Tibial nerve (tissue), 4 donors: ENCODE data around the gene CBX5. TPM values are rescaled to one million over a fixed set of nuclear protein-coding genes. Genes with fewer than 3 reads are reported as not detected.
"Not testable (repeated sequence)": the region's sequence is repeated elsewhere in the genome, so short reads cannot be mapped to it uniquely, and the experiment has no call there.

ENCODE experiments used
- DNase-seq, 2 donors: peaks; one replicate each; pipeline ENCODE4 v3.0.0-alpha.2; 2019; ENCODE audit warnings: low spot score in 2 of 2
- H3K27ac ChIP-seq, 4 donors: fragments of 200-600 bp; sonication (generic) in 3 of 4; one replicate each; pipeline ENCODE4 v1.5.1; 2017 to 2019; ENCODE audit warnings: mild to moderate bottlenecking in 1 of 4
- H3K27me3 ChIP-seq, 2 donors: fragments of 200-600 bp; sonication (generic) in 1 of 2; one replicate each; pipeline versions ENCODE4 v1.5.1 to v1.6.0; 2017 to 2019
- H3K36me3 ChIP-seq, 3 donors: fragments of 200-600 bp; sonication (generic); one replicate each; pipeline ENCODE4 v1.5.1; 2018 to 2019
- H3K4me1 ChIP-seq, 4 donors: fragments of 200-600 bp; sonication (generic) in 3 of 4; one replicate each; pipeline ENCODE4 v1.5.1; 2017 to 2019
- H3K4me3 ChIP-seq, 4 donors: fragments of 200-600 bp; sonication (generic) in 3 of 4; one replicate each; pipeline ENCODE4 v1.5.1; 2017 to 2019; ENCODE audit warnings: mild to moderate bottlenecking in 1 of 4, moderate library complexity in 1 of 4
- H3K9me3 ChIP-seq, 4 donors: fragments of 200-600 bp; sonication (generic) in 3 of 4; one replicate each; pipeline ENCODE4 v1.5.1; 2017 to 2019
- CTCF ChIP-seq, 5 experiments: fragments of 200-600 bp in 3 of 5; fragments of 450-650 bp in 2 of 5; sonication (generic) in 3 of 5; IDR thresholded peaks; one replicate each; pipeline ENCODE4 v1.5.1; 2016 to 2019; ENCODE audit warnings: antibody characterized with exemption in 5 of 5, mild to moderate bottlenecking in 3 of 5, moderate library complexity in 2 of 5
- EP300 ChIP-seq, 2 donors: sonication (generic); formaldehyde crosslinking; IDR thresholded peaks; one replicate each; pipeline ENCODE4 v1.6.1; 2017; ENCODE audit warnings: antibody characterized with exemption in 2 of 2, mild to moderate bottlenecking in 1 of 2
- POLR2A ChIP-seq, 2 donors: fragments of 450-650 bp; IDR thresholded peaks; one replicate each; pipeline ENCODE4 v1.6.1; 2017; ENCODE audit warnings: antibody characterized with exemption in 2 of 2, mild to moderate bottlenecking in 2 of 2, moderate library complexity in 2 of 2
- WGBS, 2 donors: methylation state at CpG; one replicate each; pipeline ENCODE4 v1.1.5; 2018; 5-methylcytosine and 5-hydroxymethylcytosine counted together
- total RNA-seq, 4 donors: library from RNA; depleted of rRNA; stranded (reverse); fragments of >200 nt; gene quantifications; one replicate each; pipeline ENCODE4 v1.1.0, GENCODE V29; 2016

Gene CBX5
- total RNA-seq, 4 donors from 2014 or later, result 32.1 to 50.0 (median 42.4) TPM

DNA sequence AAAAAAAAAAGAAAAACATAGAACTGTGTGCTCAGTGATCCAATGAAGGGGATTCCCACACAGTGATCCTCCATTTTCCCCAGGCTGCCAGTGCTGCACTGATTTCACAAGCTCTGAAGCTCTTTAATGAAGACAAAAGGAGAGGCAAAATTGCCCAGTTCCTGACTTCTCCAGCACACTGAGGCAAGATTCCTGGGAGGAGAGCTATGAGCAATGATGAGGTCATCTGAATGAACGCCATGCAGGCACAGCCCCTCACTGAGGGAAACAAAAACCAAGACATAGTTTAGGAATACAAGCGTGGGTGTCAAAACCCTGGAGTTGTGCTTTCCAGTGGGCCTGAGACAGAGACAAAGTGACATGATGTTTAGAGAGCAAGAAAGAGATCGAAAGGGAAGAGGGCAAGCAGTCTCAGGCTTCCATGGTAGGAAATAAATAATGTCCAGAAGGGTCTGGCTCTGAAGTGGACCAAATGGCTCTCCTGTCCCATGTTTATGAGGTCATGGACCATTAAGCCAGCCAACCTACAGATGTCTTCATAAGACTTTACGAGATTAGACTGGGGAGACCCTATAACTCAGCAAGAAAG, 50.2 kb downstream of the CBX5 start:
- TF ChIP-seq EP300 (IDR thresholded peaks at IDR 0.05) (peak in 1 of 2 donors; percentile 62), POLR2A (IDR thresholded peaks at IDR 0.05) (no peak)
- Histone ChIP-seq H3K36me3 (no peaks in the 10 kb centered on the region), H3K4me3 (no peak overlapping the region), H3K9me3 (no peaks in the 10 kb centered on the region), H3K4me1 (peaks cover 0 to 36% (median 2%) of the 10 kb centered on the region in 4 donors), H3K27ac (peak overlapping the region; percentile 4 to 91 (median 70)), H3K27me3 (no peaks in the 10 kb centered on the region)
- 43 to 48% methylated on average over 4 of the region's 4 CpGs for WGBS, 2 donors
- no peak for DNase-seq

- 65 to 89% methylated on average over 1 of the region's 1 CpG for WGBS, 2 donors
- no peak for DNase-seq
- no peaks in the 10 kb centered on the region for H3K36me3 ChIP-seq
- peak overlapping the region in 2 of 4 donors; percentile 84 to 91 for H3K27ac ChIP-seq
- H3K27me3 ChIP-seq, result no peaks in the 10 kb centered on the region
- peaks cover 0 to 36% (median 2%) of the 10 kb centered on the region in 4 donors for H3K4me1 ChIP-seq
- H3K9me3 ChIP-seq, result no peaks in the 10 kb centered on the region
- no peak overlapping the region for H3K4me3 ChIP-seq
- TF ChIP-seq EP300 (IDR thresholded peaks at IDR 0.05) (no peak), CTCF (IDR thresholded peaks at IDR 0.05) (no peak), POLR2A (IDR thresholded peaks at IDR 0.05) (no peak)
Observed at GRCh38 chr12:54228471-54228870, 51.5 kb downstream of the CBX5 start.

GRCh38 chr12:54227927-54228326, 52.0 kb downstream of the CBX5 start:
- Histone ChIP-seq H3K4me1 (peaks cover 0 to 36% (median 2%) of the 10 kb centered on the region in 4 donors), H3K27ac (peak overlapping the region in 1 of 4 donors; percentile 91)
- H3K9me3 ChIP-seq, DNase-seq, H3K4me3 ChIP-seq, H3K36me3 ChIP-seq, H3K27me3 ChIP-seq: not testable (repeated sequence)
- WGBS, 2 donors, result 43 to 54% methylated on average over 6 of the region's 6 CpGs

GRCh38 chr12:54227376-54227775, 52.5 kb downstream of the CBX5 start:
- no peak for DNase-seq
- H3K4me3 ChIP-seq, result no peak overlapping the region
- H3K27me3 ChIP-seq, result no peaks in the 10 kb centered on the region
- H3K9me3 ChIP-seq, result no peaks in the 10 kb centered on the region
- TF ChIP-seq EP300 (IDR thresholded peaks at IDR 0.05) (no peak), CTCF (IDR thresholded peaks at IDR 0.05) (no peak), POLR2A (IDR thresholded peaks at IDR 0.05) (no peak)
- WGBS, 2 donors, result 61 to 62% methylated on average over 4 of the region's 4 CpGs
- no peaks in the 10 kb centered on the region for H3K36me3 ChIP-seq
- peaks cover 0 to 36% (median 2%) of the 10 kb centered on the region in 4 donors for H3K4me1 ChIP-seq
- peak overlapping the region in 1 of 4 donors; percentile 20 for H3K27ac ChIP-seq

DNA sequence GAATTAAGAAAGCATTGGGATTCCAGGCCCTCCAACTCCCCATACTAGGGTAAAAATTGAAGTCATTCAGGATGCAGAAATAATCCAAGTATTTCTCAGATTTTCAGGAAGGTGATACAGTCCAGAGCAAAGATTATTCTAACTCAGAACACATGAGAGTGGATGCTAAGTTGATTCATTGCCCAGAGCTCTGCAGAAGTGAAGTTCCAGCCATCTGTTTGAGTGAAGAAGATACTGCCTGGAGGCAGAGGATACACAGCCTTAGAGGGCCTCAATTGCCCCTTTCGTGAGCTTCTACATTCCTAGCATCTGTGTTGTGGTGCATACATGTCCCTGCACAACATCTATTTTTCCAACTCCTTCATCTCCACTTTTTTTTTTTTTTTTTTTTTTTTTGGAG, 54.3 kb downstream of the CBX5 start:
- 91 to 93% methylated on average over 1 of the region's 1 CpG for WGBS, 2 donors
- Histone ChIP-seq H3K9me3 (no peaks in the 10 kb centered on the region), H3K27ac (no peak overlapping the region), H3K4me1 (peaks cover 0 to 35% (median 2%) of the 10 kb centered on the region in 4 donors), H3K36me3 (no peaks in the 10 kb centered on the region), H3K4me3 (no peak overlapping the region), H3K27me3 (no peaks in the 10 kb centered on the region)
- no peak for TF ChIP-seq POLR2A (IDR thresholded peaks at IDR 0.05)
- no peak for TF ChIP-seq CTCF (IDR thresholded peaks at IDR 0.05)
- no peak for TF ChIP-seq EP300 (IDR thresholded peaks at IDR 0.05)
- no peak for DNase-seq

DNA sequence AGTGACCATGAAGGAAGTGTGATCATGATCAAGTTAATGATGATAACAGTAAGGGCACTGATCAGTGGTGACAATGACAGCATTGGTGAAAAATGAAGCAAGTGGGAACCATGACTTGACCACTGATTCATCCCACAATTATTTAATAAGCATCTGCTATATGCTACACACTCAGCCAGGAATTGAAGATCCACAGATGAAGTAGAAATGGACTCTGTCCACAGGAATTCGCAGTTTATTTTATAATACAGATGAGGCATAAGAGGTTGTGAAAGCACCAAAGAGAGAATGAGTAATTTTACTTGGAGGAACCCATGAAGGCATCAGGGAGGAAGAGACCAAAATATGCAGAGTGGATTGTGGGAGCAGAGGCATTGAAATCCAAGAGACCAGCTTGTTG, 57.3 kb downstream of the CBX5 start:
- peaks cover 0 to 17% (median 4%) of the 10 kb centered on the region in 4 donors for H3K4me1 ChIP-seq
- TF ChIP-seq CTCF (IDR thresholded peaks at IDR 0.05) (no peak), POLR2A (IDR thresholded peaks at IDR 0.05) (no peak), EP300 (IDR thresholded peaks at IDR 0.05) (no peak)
- H3K36me3 ChIP-seq, result no peaks in the 10 kb centered on the region
- peaks cover 0 to 5% of the 10 kb centered on the region in 2 donors for H3K27me3 ChIP-seq
- 90 to 92% methylated on average over 1 of the region's 1 CpG for WGBS, 2 donors
- no peak for DNase-seq
- no peak overlapping the region for H3K4me3 ChIP-seq
- no peak overlapping the region for H3K27ac ChIP-seq
- no peaks in the 10 kb centered on the region for H3K9me3 ChIP-seq
